Loucy (cell line): ENCODE measurements around the gene CERS6.

ENCODE experiments used
- CTCF ChIP-seq: fragments of 200-600 bp; sonication (generic); conservative IDR thresholded peaks from 2 replicates; pipeline ENCODE4 v1.5.1; 2014; ENCODE audit warnings: mild to moderate bottlenecking, antibody characterized with exemption, low read length
- EZH2phosphoT487 ChIP-seq: fragments of 200-600 bp; IDR thresholded peaks from 2 replicates; pipeline ENCODE4 v1.6.1; 2018; ENCODE audit warnings: antibody characterized with exemption, mild to moderate bottlenecking, moderate library complexity, borderline replicate concordance

DNA sequence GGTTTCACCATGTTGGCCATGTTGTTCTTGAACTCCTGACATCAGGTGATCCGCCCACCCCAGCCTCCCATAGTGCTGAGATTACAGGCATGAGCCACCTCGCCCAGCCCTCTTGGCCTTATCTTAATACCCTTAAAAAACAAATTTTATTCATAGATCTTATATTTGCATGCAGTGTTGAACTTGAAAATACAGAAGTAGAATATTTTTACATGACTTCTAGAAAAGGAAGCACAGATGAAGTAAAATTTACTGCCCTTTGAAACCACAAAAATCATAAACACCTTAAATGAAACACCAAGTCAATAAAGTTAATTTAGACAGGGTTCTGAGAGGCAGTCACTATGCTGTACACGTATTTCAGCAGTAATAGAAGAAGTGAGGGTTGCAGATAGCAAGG, 145.7 kb downstream of the CERS6 start:
- no peak for TF ChIP-seq CTCF
- TF ChIP-seq EZH2phosphoT487: no peak
